ENCODE results near the gene ARAP2. TPM values are rescaled to one million over a fixed set of nuclear protein-coding genes. Genes with fewer than 3 reads are reported as not detected.

ARAP2 gene
- total and polyA plus RNA-seq, 2 donors, result 23.7 to 67.0 TPM

DNA sequence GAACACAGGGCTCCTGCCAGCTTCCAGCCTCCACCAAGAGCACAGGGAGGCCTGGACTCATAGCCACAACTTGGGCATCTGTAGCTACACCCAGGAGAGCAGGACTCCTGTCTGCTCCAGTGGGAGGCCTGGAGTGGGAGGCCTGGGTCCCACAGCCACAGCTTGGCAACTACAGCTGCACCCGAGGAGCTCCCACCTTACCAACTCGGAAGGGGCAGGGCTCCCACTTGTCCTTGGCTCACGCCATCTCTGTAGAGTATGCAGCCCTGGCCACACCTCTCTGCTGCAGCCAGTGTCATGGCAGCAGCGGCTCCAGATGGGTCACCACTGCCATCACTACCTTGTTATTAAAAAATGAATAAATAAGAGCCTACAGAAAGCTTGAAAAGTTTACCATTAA is 45.5 kb downstream of the ARAP2 start:
- peaks cover 0 to 3% of the 10 kb centered on the region in 2 donors for H3K9me3 ChIP-seq (ENCODE audit: control insufficient read depth in 2 of 2, insufficient read depth in 1 of 2, low read length in 1 of 2)
- no peak overlapping the region for H3K27ac ChIP-seq (ENCODE audit: low read depth in 1 of 2, low read length in 1 of 2)
- DNase-seq (ENCODE audit: low read depth in 6 of 9, low spot score in 9 of 9), result no peak
- 100% methylated on average over 4 of the region's 4 CpGs for WGBS
- peaks cover 0 to 3% of the 10 kb centered on the region in 2 donors for H3K4me1 ChIP-seq (ENCODE audit: control insufficient read depth in 2 of 2, insufficient read depth in 2 of 2, low read length in 2 of 2)
- H3K4me3 ChIP-seq (ENCODE audit: low read length in 2 of 2), result no peak overlapping the region
- H3K36me3 ChIP-seq (ENCODE audit: control insufficient read depth in 2 of 2, insufficient read depth in 2 of 2, low read length in 1 of 2), result peaks cover 18 to 27% of the 10 kb centered on the region in 2 donors
- H3K27me3 ChIP-seq (ENCODE audit: control insufficient read depth in 2 of 2, insufficient read depth in 1 of 2, low read length in 1 of 2), result no peaks in the 10 kb centered on the region

DNA sequence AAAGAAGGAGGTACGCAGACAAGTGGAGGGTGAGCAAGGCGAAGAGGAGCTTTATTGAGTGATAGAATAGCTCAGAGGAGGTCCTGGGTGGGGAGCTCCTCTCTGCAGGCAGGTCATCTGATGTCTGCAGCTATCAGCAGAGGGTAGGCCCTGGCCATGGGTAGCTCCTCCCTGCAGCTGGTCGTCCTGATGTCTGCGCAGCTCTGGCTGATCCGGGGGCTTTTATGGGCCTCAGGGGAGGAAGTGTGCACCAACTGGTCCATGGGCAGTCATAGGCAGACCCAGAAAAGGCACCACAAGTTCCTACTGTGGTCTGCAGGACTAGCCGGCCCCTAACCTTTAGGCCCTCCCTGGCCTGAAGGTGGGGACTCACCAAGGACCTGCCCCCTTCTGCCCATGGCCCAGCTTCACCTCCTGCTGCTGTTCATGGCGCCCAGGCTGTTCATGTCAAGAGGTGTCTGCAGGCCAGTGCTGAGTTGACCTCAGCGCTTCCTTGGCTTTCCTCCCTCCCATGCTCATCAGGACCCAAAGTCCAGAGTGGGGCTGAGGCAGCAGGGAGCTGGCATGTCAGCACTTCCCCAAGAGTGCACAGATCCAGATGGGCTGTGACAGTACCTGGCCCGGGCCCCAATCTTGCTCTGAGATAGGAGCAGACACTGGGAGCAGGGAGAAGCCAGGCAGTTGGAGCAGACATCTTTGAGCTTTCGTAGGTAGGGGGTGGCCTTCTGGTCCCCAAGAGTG is 46.1 kb downstream of the ARAP2 start:
- peaks cover 0 to 3% of the 10 kb centered on the region in 2 donors for H3K9me3 ChIP-seq (ENCODE audit: control insufficient read depth in 2 of 2, insufficient read depth in 1 of 2, low read length in 1 of 2)
- no peak for DNase-seq (ENCODE audit: low read depth in 6 of 9, low spot score in 9 of 9)
- H3K27me3 ChIP-seq (ENCODE audit: control insufficient read depth in 2 of 2, insufficient read depth in 1 of 2, low read length in 1 of 2), result no peaks in the 10 kb centered on the region
- H3K4me3 ChIP-seq (ENCODE audit: low read length in 2 of 2), result no peak overlapping the region
- peaks cover 18 to 27% of the 10 kb centered on the region in 2 donors for H3K36me3 ChIP-seq (ENCODE audit: control insufficient read depth in 2 of 2, insufficient read depth in 2 of 2, low read length in 1 of 2)
- H3K4me1 ChIP-seq (ENCODE audit: control insufficient read depth in 2 of 2, insufficient read depth in 2 of 2, low read length in 2 of 2), result peaks cover 0 to 3% of the 10 kb centered on the region in 2 donors
- H3K27ac ChIP-seq (ENCODE audit: low read depth in 1 of 2, low read length in 1 of 2), result no peak overlapping the region
- WGBS, result 99% methylated on average over 10 of the region's 10 CpGs

DNA sequence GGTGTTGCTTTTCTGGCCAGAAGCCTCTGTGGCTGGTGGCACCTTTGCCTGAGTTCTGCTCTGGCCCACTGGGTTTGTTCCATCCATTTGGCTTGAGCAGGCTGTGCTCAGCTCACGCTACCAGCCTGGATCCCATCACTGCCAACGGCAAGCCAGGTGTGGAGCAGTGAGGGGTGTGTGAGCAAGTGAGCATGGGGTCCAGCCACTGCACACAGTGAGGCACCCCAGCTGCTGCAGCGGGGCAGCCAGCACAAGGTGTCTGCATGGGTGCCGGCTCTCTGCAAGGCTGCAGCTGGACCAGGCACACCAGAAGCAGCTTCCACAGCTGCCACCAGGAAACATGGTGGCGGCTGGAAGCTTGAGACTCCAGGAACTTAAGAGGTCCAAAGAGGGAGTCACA is 46.8 kb downstream of the ARAP2 start:
- WGBS, result over 99% methylated on average over 5 of the region's 5 CpGs
- Histone ChIP-seq H3K4me1 (ENCODE audit: control insufficient read depth in 2 of 2, insufficient read depth in 2 of 2, low read length in 2 of 2) (peaks cover 0 to 3% of the 10 kb centered on the region in 2 donors), H3K27ac (ENCODE audit: low read depth in 1 of 2, low read length in 1 of 2) (no peak overlapping the region), H3K27me3 (ENCODE audit: control insufficient read depth in 2 of 2, insufficient read depth in 1 of 2, low read length in 1 of 2) (no peaks in the 10 kb centered on the region), H3K4me3 (ENCODE audit: low read length in 2 of 2) (no peak overlapping the region), H3K9me3 (ENCODE audit: control insufficient read depth in 2 of 2, insufficient read depth in 1 of 2, low read length in 1 of 2) (peaks cover 0 to 3% of the 10 kb centered on the region in 2 donors), H3K36me3 (ENCODE audit: control insufficient read depth in 2 of 2, insufficient read depth in 2 of 2, low read length in 1 of 2) (peaks cover 18 to 27% of the 10 kb centered on the region in 2 donors)
- no peak for DNase-seq (ENCODE audit: low read depth in 6 of 9, low spot score in 9 of 9)

DNA sequence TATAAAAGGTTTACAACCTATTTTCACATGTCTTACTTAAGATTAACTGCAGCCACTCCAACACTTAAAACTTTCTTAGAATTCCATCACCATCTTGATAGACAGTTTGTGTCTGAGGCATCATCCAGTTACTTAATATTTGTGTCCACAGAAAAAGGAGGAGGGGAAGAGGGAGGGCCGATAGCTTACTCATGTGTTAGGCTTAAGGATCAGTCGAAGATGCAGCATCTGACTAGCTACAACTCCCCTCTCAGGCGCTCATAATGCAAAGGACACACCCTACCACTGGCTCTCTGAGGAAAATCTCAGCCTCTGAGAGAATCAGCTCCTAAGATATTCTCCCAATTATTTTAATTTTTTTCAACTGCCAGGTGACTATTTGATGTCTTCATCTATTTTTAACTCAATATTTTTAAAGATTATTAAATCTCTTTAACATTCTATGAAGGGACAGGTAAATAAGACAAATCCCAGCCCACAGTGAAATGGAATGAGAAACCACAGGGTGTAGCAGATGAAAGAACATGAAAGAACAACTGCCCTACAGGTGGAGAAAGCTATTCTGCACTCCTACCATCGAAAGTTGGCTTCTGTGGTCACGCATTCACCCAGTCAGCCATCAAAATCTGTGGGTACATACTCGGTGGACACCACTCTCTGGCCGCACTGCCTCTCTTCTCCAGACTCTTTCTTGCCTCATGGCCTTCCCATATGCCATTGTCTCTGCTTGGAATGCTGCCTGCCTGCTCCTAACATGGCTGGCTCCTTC is 48.0 kb downstream of the ARAP2 start:
- Histone ChIP-seq H3K9me3 (ENCODE audit: control insufficient read depth in 2 of 2, insufficient read depth in 1 of 2, low read length in 1 of 2) (peaks cover 0 to 3% of the 10 kb centered on the region in 2 donors), H3K27me3 (ENCODE audit: control insufficient read depth in 2 of 2, insufficient read depth in 1 of 2, low read length in 1 of 2) (no peaks in the 10 kb centered on the region), H3K4me1 (ENCODE audit: control insufficient read depth in 2 of 2, insufficient read depth in 2 of 2, low read length in 2 of 2) (peaks cover 0 to 3% of the 10 kb centered on the region in 2 donors), H3K4me3 (ENCODE audit: low read length in 2 of 2) (no peak overlapping the region), H3K36me3 (ENCODE audit: control insufficient read depth in 2 of 2, insufficient read depth in 2 of 2, low read length in 1 of 2) (peaks cover 18 to 29% of the 10 kb centered on the region in 2 donors), H3K27ac (ENCODE audit: low read depth in 1 of 2, low read length in 1 of 2) (no peak overlapping the region)
- no peak for DNase-seq (ENCODE audit: low read depth in 6 of 9, low spot score in 9 of 9)
- 76% methylated on average over 7 of the region's 7 CpGs for WGBS

DNA sequence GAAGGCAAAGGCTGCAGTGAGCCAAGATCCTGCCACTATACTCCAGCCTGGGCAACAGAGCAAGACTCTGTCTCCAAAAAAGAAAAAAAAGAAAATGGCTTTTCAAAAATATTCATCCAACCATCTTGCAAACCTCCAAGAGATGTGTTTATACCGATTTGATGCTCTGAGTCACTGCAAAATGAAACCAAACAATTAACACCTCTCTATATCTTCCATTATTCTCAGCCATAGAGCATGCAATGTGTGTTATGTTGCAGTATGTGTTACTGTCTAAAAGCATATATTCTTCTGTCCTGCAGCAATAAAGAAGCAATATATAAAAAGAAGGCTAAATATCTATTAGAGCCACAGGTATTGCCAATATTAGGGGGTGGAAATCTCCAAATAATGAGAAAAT is 51.4 kb downstream of the ARAP2 start:
- DNase-seq (ENCODE audit: low read depth in 6 of 9, low spot score in 9 of 9), result no peak
- no peak overlapping the region for H3K4me3 ChIP-seq (ENCODE audit: low read length in 2 of 2)
- 96% methylated on average over 1 of the region's 1 CpG for WGBS
- H3K36me3 ChIP-seq (ENCODE audit: control insufficient read depth in 2 of 2, insufficient read depth in 2 of 2, low read length in 1 of 2), result peaks cover 6 to 17% of the 10 kb centered on the region in 2 donors
- H3K4me1 ChIP-seq (ENCODE audit: control insufficient read depth in 2 of 2, insufficient read depth in 2 of 2, low read length in 2 of 2), result peaks cover 0 to 3% of the 10 kb centered on the region in 2 donors
- peaks cover 0 to 3% of the 10 kb centered on the region in 2 donors for H3K9me3 ChIP-seq (ENCODE audit: control insufficient read depth in 2 of 2, insufficient read depth in 1 of 2, low read length in 1 of 2)
- H3K27me3 ChIP-seq (ENCODE audit: control insufficient read depth in 2 of 2, insufficient read depth in 1 of 2, low read length in 1 of 2), result no peaks in the 10 kb centered on the region
- H3K27ac ChIP-seq (ENCODE audit: low read depth in 1 of 2, low read length in 1 of 2), result no peak overlapping the region

DNA sequence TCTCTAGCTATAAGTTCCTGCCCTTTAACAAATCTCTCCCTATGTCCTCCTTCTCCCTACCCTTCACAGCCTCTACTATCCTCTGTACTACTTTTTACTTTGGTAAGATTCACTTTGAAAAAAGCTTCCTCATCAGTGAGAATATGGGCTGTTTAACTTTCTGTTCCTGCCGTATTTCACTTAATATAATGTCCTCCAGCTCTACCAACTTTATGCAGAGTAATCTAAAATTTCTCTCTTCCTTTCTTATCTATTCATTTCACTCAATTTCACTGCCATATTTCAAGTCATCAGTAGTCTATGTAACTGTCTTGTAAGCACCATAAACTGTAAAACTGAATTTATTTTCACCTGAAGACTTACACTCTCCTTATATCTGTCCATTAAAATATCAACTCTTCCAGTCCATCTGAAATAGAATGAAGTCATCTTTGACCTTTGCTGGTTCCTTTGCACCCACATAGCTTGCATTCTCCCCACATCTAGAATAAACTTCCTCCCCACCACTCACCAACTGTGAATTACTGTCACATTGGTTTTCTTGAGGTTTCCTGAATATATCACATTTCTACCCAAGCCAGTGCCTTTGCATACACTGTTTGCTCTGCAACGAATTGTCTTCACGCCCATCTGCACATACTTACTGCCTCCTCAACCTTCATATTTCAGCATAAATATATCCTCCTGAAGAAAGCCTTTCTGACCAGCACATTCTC is 54.6 kb downstream of the ARAP2 start:
- Histone ChIP-seq H3K9me3 (ENCODE audit: control insufficient read depth in 2 of 2, insufficient read depth in 1 of 2, low read length in 1 of 2) (no peaks in the 10 kb centered on the region), H3K4me3 (ENCODE audit: low read length in 2 of 2) (no peak overlapping the region), H3K4me1 (ENCODE audit: control insufficient read depth in 2 of 2, insufficient read depth in 2 of 2, low read length in 2 of 2) (no peaks in the 10 kb centered on the region), H3K36me3 (ENCODE audit: control insufficient read depth in 2 of 2, insufficient read depth in 2 of 2, low read length in 1 of 2) (peaks cover 9 to 34% of the 10 kb centered on the region in 2 donors), H3K27me3 (ENCODE audit: control insufficient read depth in 2 of 2, insufficient read depth in 1 of 2, low read length in 1 of 2) (no peaks in the 10 kb centered on the region), H3K27ac (ENCODE audit: low read depth in 1 of 2, low read length in 1 of 2) (no peak overlapping the region)
- peak in 2 of 9 donors; percentile 21 to 56 for DNase-seq (ENCODE audit: low read depth in 6 of 9, low spot score in 9 of 9)
- 50% methylated on average over 3 of the region's 3 CpGs for WGBS

DNA sequence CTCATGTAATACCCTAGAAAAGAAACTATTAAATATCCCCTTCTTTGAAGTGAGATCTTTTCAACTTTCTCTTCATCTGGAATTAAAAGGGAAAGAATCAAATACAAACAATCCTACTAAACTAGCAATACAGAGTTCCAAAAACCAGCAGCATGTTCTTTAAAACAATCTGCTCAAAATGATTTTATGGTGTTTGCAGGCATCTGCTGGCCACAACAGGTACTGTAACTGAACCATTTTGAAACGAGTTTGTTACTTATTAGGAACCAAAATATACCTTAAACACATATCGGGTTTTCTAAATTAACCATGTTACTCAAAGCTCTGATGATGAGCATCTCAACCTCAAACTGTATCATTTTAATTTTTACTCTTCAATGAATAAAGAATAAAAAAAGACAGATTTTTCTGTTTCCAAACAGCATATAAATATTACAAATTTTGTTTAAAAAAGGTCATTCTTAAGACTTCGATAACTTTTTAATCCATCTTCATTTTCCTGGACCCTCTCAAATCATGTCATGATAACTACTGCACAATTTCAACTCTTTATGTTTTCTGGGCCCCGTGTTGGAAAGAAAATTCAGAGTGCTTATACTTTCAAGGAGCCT is 56.5 kb downstream of the ARAP2 start:
- Histone ChIP-seq H3K4me1 (ENCODE audit: control insufficient read depth in 2 of 2, insufficient read depth in 2 of 2, low read length in 2 of 2) (no peaks in the 10 kb centered on the region), H3K36me3 (ENCODE audit: control insufficient read depth in 2 of 2, insufficient read depth in 2 of 2, low read length in 1 of 2) (peaks cover 9 to 38% of the 10 kb centered on the region in 2 donors), H3K4me3 (ENCODE audit: low read length in 2 of 2) (no peak overlapping the region), H3K9me3 (ENCODE audit: control insufficient read depth in 2 of 2, insufficient read depth in 1 of 2, low read length in 1 of 2) (no peaks in the 10 kb centered on the region), H3K27me3 (ENCODE audit: control insufficient read depth in 2 of 2, insufficient read depth in 1 of 2, low read length in 1 of 2) (no peaks in the 10 kb centered on the region), H3K27ac (ENCODE audit: low read depth in 1 of 2, low read length in 1 of 2) (no peak overlapping the region)
- 77% methylated on average over 4 of the region's 4 CpGs for WGBS
- peak in 1 of 9 donors; percentile 33 for DNase-seq (ENCODE audit: low read depth in 6 of 9, low spot score in 9 of 9)

DNA sequence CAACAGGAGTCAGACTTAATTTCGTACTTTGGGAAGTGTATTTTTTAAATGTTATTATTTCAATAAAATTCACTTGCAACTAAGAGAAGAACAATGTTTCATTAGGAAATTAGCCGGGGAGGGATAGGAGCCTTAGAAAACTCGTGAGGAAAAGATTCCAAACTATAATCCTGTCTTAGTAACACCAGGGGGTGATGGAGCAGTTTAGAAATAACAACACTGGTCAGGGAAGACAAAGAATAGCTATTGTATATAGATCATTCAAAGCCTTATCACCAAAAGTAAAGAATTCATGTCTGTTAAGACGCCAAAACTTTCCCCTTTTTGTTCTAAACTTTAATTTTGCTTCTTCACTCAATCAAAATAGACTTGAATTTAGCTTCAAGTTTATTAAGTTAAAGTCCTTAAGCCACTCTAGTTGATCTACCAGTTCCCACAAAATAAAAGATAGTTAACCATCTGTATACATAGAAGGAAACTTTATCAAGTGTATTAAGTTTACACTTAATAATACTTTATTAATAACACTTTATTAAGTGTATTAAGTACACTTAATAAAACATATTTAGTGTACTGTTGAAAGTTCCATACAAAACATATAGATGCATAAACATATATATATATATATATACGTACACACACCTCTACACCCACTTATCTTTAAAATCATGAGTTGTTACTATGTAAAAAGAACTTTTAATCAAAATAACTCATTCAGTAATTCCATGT is 60.5 kb downstream of the ARAP2 start:
- no peaks in the 10 kb centered on the region for H3K9me3 ChIP-seq (ENCODE audit: control insufficient read depth in 2 of 2, insufficient read depth in 1 of 2, low read length in 1 of 2)
- H3K36me3 ChIP-seq (ENCODE audit: control insufficient read depth in 2 of 2, insufficient read depth in 2 of 2, low read length in 1 of 2), result peaks cover 9 to 40% of the 10 kb centered on the region in 2 donors
- no peak overlapping the region for H3K27ac ChIP-seq (ENCODE audit: low read depth in 1 of 2, low read length in 1 of 2)
- H3K27me3 ChIP-seq (ENCODE audit: control insufficient read depth in 2 of 2, insufficient read depth in 1 of 2, low read length in 1 of 2), result no peaks in the 10 kb centered on the region
- 97% methylated on average over 5 of the region's 5 CpGs for WGBS
- no peaks in the 10 kb centered on the region for H3K4me1 ChIP-seq (ENCODE audit: control insufficient read depth in 2 of 2, insufficient read depth in 2 of 2, low read length in 2 of 2)
- no peak overlapping the region for H3K4me3 ChIP-seq (ENCODE audit: low read length in 2 of 2)
- no peak for DNase-seq (ENCODE audit: low read depth in 6 of 9, low spot score in 9 of 9)
